ENCODE results near the gene TMEM245.

- no peak for TF ChIP-seq CTCF (tag by site-specific recombination; IDR thresholded peaks at IDR 0.05)
- no peak for TF ChIP-seq YY1 (tag by site-specific recombination; IDR thresholded peaks at IDR 0.05)
- TF ChIP-seq ZNF549 (tag by site-specific recombination; IDR thresholded peaks at IDR 0.05) = no peak
- no peak for TF ChIP-seq ZNF704 (tag by site-specific recombination; IDR thresholded peaks at IDR 0.05)
- TF ChIP-seq ZNF138 (tag by site-specific recombination; IDR thresholded peaks at IDR 0.05; ENCODE audit: borderline replicate concordance) = no peak
Observed at GRCh38 chr9:109121232-109121796, 1.6 kb upstream of the TMEM245 start.
